Cardiac septum (tissue), 1 donor: Measurements from ENCODE around the gene MVB12B. TPM values are rescaled to one million over a fixed set of nuclear protein-coding genes. Genes with fewer than 3 reads are reported as not detected.
"Not testable (repeated sequence)": the region's sequence is repeated elsewhere in the genome, so short reads cannot be mapped to it uniquely, and the experiment has no call there.

ENCODE experiments used
- DNase-seq: peaks from one replicate; pipeline ENCODE4 v3.0.0-alpha.2; 2020; ENCODE audit warnings: low spot score
- intact Hi-C: fragments of 100-400 bp; cut with DNase I; formaldehyde crosslinking; loops from one replicate; pipeline ENCODE4 v1.14.0; 2022
- total RNA-seq: library from RNA; stranded (reverse); fragmentation: NEBNext Ultra II Directional; extraction: Animal tissue kit (Norgen Biotek cat#: 25700); gene quantifications from one replicate; pipeline ENCODE4 v1.2.1, GENCODE V29; 2021
- donor health status: DM: no; HTN: no; CAD: no.

MVB12B gene
- total RNA-seq, 1 donor from 2014 or later, result 7.2 TPM

- intact Hi-C loops, result no loop called here
- no peak for DNase-seq
Observed at GRCh38 chr9:126531035-126531571, 204.5 kb downstream of the MVB12B start.

- DNase-seq, result no peak
- intact Hi-C loops, result no loop called here
Observed at GRCh38 chr9:126531591-126531990, 205.0 kb downstream of the MVB12B start.

- intact Hi-C loops, result no loop called here
- no peak for DNase-seq
Observed at GRCh38 chr9:126532019-126532462, 205.4 kb downstream of the MVB12B start.

- DNase-seq, result no peak
- intact Hi-C loops, result no loop called here
Observed at GRCh38 chr9:126532489-126532888, 205.9 kb downstream of the MVB12B start.

- intact Hi-C loops, result no loop called here
- DNase-seq, result no peak
Observed at GRCh38 chr9:126532951-126533925, 206.6 kb downstream of the MVB12B start.

GRCh38 chr9:126533926-126534310 lies 207.3 kb downstream of the MVB12B start:
- intact Hi-C loops, result no loop called here
- no peak for DNase-seq

GRCh38 chr9:126534431-126535186 lies 208.0 kb downstream of the MVB12B start:
- intact Hi-C loops, result no loop called here
- DNase-seq, result no peak

GRCh38 chr9:126536131-126536530 lies 209.5 kb downstream of the MVB12B start:
- intact Hi-C loops, result no loop called here

GRCh38 chr9:126536841-126537465 lies 210.3 kb downstream of the MVB12B start:
- intact Hi-C loops, result no loop called here
- DNase-seq, result no peak

More at GRCh38 chr9:126536131-126536530, 209.5 kb downstream of the MVB12B start:
- DNase-seq, result no peak

GRCh38 chr9:126538550-126538949 lies 211.9 kb downstream of the MVB12B start:
- DNase-seq, result no peak
- intact Hi-C loops, result no loop called here

- intact Hi-C loops, DNase-seq: not testable (repeated sequence)
Observed at GRCh38 chr9:126540398-126540797, 213.8 kb downstream of the MVB12B start.

- intact Hi-C loops, result no loop called here
- no peak for DNase-seq
Observed at GRCh38 chr9:126543490-126543889, 216.9 kb downstream of the MVB12B start.

GRCh38 chr9:126545106-126545505 lies 218.5 kb downstream of the MVB12B start:
- intact Hi-C loops, result no loop called here
- DNase-seq, result no peak

GRCh38 chr9:126546036-126546435 lies 219.4 kb downstream of the MVB12B start:
- peak; percentile 44 for DNase-seq
- intact Hi-C loops, result no loop called here

GRCh38 chr9:126548312-126548711 lies 221.7 kb downstream of the MVB12B start:
- intact Hi-C loops, result no loop called here
- no peak for DNase-seq

GRCh38 chr9:126549246-126550006 lies 222.8 kb downstream of the MVB12B start:
- DNase-seq, result no peak
- intact Hi-C loops, result no loop called here

- intact Hi-C loops, result no loop called here
- DNase-seq, result no peak
Observed at GRCh38 chr9:126550891-126551351, 224.3 kb downstream of the MVB12B start.

- DNase-seq, result no peak
- intact Hi-C loops, result no loop called here
Observed at GRCh38 chr9:126551812-126552211, 225.2 kb downstream of the MVB12B start.

GRCh38 chr9:126554292-126554691 lies 227.7 kb downstream of the MVB12B start:
- no peak for DNase-seq
- intact Hi-C loops, result no loop called here
